HG03175 (cell line): Measurements from ENCODE around the gene TLE2.
"Not testable (repeated sequence)": the region's sequence is repeated elsewhere in the genome, so short reads cannot be mapped to it uniquely, and the experiment has no call there.

Experiments used
- ATAC-seq: cut with Tn5 transposase; IDR thresholded peaks from one replicate; pipeline ENCODE4 v1.9.1; 2021; ENCODE audit warnings: mild to moderate bottlenecking, moderate library complexity; ENCODE audit not compliant: unreplicated experiment

TLE2 gene

DNA sequence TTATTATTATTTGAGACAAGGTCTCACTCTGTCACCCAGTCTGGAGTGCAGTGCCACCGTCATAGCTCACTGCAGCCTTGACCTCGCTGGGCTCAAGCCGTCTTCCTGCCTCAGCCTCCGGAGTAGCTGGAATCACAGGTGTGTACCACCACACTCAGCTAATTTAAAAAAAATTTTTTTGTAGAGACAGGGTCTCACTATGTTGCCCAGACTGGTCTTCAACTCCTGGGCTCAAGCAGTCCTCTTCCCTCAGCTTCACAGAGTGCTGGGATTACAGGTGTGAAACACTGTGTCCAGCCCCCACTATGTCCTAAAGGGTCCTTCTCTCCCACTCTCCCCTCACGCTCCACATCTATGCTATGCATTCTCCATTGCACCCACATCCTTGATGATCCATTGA is 9.1 kb upstream of the TLE2 start:
- no peak for ATAC-seq

DNA sequence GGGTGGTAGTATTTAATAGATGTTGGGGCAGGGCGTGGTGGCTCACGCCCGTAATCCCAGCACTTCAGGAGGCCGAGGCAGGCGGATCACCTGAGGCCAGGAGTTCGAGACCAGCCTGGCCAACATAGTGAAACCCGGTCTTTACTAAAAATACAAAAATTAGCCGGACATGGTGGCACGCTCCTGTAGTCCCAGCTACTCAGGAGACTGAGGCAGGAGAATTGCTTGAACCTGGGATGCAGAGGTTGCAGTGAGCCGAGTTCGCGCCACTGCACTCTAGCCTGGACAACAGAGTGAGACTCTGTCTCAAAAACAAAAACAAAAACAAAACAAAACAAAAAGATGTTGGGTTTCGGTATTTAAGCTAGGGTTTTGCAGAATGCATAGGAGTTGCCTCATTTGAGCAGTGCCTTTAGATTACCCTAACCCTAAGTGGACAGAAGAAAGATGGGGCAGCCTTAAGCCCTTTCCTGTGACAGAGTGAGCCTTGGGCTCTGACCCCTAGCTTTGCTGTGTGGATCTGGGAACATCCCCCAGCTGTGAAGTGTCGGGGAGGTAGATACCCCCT is 8.0 kb upstream of the TLE2 start:
- not testable (repeated sequence) for ATAC-seq

DNA sequence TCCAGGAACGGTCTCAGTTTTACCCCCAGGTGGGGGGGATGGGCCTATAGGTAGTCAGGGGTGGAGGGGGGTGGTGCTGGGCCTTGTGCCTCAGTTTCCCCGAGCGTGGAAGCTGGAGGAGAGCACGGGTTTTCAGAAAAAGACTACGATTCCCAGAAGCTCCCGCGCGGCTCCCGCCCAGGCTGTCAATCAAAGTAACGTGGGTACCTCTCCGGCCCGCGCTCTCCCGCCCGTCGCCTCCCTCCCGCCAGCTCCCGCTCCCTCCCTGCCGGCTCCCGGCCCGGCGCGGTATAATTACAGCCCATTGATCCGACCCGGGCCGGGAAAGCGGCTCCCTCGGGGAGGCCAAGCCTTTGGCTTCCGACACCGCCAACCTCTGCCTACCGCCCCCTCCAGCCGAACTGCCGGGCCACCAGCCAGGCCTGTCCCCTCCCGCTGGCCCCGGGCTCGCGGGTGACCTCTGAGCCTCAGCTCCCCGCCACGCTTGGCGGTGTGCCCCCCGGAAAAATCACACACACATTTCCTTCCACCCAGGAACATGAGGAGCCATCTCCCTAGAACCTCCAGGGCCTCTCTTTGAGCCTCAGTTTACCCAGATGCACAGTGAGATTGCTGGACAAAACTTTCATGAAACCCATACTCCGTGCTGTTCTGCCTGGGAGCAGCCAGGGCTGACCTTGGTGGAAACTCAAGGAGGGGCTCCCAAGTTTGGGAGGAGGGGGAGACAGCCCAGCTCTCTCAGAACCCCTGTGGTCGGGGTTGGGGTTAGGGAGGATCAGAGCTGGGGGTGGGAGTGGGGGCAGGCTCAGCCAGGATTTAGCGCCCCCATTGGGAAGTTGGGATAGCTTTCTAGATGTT is 7.3 kb upstream of the TLE2 start:
- peak; percentile 52 for ATAC-seq

DNA sequence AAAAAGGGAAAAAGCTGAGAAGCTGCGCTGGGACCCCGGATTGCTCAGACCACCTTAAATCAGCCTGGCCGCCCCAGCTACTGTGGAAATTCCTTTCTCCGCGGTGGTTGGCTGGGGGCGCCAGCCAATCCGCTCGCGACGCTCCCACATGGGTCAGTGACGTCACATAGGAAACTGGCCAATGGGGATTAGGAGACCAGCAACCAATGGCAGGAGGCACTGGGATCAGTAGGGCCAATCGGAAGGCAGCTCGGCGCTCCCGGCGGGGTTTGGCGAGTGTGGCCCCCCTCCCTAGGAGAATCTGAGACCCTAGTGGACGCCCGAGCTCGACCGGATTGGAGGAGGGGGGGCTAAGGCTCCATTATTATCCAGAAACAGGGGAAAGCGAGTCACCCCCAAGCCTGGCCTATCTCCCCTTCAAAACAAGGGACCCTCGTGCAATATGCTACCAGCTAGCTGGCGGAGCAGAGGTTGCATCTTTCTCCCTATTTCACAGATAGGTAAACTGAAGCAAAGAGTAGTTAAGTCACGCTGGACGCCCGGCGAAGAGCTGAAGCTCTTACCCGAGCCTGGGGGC is 6.5 kb upstream of the TLE2 start:
- peak; percentile 88 for ATAC-seq

DNA sequence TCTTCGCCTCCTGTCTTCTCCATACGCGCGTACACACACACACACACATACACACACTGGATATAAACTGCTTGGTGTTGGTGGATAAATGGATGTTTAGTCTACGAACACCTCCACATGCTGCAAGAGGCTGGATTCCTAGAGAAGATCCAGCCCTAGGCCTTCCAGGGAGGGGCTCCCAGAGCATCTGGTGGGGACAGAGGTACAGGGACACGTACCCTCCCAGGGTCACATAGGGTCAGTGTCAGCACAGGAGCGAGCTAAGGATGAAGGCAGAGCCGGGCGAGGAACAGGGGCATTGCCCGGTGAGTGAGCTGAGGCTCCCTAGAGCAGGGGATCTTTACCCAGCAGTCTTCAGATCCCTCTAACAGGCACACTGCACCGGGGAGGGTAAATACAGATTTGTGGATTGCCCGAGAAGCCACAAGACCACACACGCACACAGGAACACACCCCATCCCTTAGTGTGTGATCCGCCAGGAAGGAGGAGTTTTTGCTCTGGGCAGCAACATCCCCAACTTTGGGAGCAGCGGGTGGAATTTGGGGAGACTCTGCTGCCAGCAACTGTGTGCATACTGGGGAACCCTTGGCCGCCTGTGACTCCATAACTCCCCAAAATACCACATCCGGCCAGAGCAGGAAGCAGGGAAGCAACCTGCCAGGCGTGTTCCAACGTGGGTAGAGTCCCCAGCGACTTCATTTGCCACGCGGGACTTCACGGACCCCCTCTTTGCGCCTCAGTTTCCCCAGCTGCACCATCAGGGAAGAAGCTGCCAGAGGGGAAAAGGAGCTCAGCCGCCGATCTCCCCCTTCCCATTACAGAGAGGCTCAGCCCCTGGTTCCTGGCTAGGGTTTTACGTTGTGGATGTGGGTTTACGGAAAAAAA is 5.8 kb upstream of the TLE2 start:
- ATAC-seq = no peak

DNA sequence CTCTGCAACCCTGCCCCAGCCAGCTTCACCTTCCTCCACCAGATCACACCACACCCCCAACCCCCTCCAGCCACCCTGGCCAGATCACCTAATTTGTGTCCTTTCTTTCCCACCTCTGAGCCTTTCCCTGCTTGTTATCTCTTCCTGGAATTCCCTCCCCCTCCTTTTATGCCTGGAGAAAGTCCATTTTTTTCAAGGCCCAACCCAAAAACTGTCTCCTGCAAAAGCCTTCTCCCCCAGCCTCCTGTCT is 5.3 kb upstream of the TLE2 start:
- no peak for ATAC-seq

DNA sequence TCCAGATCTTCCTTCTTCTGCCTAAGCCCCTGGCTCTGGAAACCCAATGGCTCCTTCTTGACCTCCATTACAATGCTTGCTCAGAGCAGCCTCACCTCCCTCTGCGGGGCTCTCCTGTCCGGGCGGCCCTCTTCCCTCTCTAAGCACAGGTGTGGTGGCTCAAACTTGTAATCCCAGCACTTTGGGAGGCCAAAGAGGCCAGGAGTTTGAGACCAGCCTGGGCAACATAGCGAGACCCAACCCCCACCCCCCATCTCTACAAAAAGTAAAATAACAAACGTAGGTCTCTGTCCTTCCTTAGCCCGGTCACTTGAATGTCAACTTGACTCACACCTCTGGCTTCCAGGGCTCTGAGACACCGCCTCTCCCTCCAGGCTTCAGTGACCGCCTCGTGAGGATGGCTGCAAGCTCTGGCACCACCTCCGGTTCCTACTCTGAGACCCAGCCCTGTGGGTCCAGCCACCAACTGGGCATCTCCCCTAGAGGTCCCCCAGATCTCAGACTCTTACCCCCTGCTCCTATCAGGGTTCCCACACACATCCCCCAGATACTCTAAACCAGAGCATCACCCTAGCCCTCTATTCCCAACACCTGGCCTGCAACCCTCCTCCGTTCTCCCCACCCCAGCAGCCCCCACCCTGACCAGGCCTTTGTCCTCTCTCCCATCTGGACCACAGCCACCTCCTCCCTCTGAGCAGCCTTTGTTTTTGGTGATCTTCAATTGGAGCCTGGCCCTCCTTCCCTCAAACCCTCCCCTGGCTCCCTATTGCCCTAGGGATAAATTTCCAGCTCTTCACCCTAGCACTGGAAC is 4.7 kb upstream of the TLE2 start:
- ATAC-seq = no peak

DNA sequence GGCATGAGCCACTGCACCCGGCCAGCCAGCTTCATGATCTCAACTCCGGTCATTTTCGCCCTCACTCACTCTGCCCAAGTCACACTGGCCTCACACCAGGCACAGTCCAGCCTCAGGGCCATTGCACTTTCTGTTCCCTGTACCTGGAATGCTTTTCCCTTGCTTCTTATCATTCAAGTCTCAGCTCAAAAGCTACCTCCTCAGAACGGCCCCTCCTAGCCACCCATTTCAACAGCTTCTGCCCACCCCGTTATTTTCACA is 2.5 kb upstream of the TLE2 start:
- no peak for ATAC-seq

DNA sequence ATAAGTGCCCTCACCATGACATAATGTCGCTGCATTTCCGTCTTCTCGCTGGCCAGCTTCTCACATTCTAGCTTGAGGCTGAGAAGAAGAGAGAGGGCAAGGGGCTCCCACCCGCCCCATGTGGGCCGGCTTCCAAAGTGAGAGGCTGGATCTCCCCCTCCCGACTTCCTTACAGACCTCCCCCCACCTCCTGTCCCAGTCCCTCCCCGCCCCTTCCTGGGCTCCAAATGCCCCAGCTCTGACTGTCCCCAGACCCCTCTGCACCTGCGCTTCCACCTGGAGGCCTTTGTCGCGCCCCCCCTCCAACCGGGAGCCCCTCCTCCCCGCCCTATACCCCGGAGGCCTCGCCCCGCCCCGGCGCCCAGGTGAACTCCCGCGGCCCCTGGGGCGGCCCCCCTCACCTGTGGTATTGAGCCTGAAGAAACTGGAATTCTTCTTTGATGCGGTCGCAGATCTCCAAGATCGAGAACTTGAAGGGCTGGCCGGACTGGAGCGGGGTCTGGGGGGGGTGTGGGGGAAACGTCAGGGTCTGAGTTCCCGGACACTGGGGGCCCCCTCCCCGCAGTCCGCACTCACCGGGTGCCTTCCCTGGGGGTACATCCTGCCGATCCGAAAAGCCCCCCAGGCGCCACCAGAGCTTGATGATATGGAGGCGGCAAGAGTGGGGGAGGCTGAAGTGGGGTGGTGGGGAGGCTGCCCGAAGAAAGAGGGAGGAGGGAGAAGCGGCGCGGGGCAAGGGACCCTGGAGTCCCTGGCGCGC is 595 bp downstream of the TLE2 start:
- no peak for ATAC-seq

DNA sequence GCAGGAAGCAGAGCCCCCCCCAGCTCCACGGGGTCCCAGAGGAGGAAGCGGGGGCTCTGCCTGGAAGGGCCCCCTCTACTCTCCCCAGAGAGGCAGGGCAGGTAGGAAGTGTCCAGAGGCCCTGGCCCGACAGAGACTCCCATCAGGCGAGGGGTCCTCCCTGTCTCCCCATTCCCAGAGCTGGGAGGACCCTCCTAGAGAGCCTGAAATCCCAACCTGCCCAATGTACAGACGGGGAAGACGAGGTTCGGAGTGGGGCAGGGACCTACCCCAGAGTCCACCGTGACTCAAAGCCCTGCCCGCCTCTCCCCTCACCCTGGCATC is 1.1 kb downstream of the TLE2 start:
- ATAC-seq = no peak

DNA sequence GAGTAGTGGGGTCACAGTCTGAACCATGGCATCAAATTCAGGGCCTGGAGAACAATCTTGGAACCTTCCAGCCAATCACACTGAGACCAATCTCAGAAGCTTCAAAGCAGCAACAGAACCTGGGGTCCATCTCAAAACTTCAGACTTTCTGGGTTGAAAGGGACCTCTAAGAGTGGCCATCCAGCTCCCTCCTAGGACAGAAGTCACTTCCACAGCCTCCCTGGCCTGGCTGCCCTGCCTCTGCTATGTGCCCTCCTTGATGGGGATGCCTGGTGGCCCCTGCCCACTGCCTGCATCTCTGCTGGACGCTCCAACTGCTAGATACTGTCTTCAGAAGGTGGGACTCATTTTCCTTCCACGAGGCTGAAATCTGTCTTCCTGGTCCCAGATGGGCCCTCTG is 1.8 kb downstream of the TLE2 start:
- ATAC-seq = no peak

DNA sequence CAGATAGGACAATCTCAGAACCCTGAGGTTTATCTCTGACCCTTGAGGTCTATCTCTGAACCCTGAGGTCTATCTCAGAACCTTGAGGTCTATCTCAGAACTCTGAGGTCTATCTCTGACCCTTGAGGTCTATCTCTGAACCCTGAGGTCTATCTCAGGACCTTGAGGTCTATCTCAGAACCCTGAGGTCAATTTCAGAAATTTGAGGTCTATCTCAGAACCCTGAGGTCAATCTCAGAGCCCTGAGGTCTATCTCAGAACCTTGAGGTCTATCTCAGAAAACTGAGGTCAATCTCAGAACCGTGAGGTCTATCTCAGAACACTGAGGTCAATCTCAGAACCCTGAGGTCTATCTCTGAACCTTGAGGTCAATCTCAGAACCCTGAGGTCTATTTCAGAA is 2.3 kb downstream of the TLE2 start:
- ATAC-seq = no peak

DNA sequence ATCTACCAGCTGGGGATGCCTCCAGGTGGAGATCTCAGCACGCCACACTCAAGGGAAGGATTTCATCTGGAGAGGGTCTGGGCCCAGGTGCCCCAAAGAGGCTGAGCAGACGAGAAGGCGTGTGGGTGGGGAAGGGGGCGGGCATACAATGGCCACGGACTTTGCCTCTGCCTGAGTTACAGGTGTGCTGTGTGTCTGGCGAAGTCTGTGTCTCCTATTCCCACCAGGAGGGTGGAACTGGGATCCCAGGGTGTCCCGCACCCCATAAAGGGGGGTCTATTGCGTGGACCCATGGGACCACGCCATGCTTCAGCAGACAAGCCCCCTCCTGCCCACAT is 3.6 kb downstream of the TLE2 start:
- no peak for ATAC-seq

DNA sequence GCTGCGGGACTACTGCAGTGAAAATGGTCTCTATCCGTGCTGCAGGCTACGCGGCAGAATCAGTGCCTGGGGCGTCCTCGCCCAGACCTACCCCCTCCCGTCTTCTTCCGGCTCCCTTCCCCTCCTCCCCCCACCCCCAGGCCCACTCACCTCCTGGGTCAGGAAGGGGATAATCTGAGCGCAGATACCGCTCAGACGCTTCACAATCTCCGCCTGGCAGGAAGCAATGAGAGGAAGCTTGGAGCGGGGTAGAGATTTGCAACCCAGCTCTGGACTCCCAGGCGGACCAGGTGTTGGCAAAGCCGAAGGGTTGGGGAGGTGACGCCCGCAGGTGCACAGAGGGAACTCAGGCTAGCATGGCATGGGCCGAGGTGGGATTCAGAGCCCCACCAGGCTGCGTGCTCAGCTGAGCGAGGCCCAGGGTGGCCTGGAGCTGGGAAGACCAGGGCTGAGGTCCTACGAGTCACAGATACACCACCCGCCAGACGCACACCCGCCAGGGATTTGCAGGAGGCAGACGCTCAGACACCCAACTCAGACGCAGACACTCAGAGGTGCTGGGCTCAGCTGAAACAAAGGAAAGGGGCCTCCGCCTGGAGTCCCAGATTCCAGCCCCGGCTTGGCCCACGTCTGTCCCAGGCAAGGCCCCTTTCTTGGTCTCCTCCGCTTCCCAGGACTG is 4.1 kb downstream of the TLE2 start:
- no peak for ATAC-seq

DNA sequence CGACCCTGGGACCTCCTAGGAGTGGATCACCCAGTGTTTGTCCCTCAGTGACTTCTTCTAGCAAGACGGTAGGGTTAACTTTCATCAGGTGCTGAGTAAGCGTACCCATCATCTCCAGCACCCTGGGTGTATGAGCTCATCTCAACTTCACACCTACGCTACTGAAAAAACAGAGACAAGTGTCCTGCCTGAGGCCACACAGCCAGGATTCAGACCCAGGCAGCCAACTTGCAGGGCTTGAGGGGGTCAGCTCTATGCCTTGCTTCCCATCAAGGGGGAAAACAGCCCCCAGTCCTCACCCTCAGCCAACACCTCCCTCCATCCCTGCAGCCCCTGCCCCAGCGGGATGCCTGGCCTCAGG is 4.6 kb downstream of the TLE2 start:
- ATAC-seq = no peak

DNA sequence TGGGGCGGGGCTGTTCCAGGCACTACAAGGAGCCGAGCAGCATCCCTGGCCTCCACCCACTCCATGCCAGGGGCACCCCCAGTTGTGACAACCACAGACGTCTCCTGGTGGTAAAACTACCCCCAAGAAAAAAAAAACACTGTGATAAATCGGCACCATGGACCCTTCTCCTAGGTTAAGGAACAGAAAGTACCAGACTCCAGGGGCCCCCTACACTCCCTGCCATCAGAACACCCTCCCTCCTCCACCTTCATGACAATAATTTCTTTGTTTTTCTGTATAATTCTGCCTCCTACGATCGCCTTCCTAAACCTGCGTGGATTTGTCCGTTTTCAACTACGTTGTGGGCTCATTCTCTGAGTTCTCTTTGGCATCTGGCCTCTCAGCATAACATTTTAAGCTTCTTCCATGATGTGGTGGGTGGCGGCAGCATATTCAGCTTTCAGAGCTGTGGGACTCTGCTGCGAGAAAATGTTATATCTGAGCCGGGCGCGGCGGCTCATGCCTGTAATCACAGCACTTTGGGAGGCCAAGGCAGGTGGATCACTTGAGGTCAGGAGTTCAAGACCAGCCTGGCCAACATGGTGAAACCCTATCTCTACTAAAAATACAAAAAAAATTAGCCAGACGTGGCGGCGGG is 8.6 kb downstream of the TLE2 start:
- no peak for ATAC-seq

DNA sequence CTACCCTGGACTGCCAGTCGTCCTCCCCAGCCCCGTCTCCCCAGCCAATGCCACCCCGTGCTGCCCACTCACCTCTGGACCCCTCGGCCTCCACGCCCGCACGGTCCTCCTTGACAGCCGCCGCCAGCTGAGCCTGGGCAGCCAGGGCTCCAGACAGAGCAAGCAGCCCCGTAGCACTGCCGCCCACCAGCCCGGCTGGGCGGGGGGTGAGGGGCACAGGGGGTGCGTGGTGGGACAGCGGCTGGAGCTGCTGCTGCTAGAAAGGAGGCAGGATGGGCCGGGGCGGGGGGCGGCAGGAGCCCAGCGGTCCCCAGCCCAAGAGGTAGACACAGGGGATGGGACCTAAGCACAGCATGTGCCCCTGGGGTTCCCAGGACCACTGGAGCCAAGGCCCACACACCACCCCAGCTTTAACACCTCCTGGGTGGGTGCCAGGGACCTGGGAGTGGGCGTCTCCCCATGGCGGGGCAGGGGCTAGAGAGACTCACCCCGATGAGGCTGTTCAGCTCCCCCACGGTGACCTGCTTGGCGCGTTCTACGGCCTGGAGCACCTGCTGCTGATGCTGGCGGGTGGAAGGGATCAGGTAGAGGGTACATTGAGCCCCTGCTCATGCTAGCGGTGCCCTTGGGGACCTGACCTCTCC is 9.7 kb downstream of the TLE2 start:
- ATAC-seq = no peak

DNA sequence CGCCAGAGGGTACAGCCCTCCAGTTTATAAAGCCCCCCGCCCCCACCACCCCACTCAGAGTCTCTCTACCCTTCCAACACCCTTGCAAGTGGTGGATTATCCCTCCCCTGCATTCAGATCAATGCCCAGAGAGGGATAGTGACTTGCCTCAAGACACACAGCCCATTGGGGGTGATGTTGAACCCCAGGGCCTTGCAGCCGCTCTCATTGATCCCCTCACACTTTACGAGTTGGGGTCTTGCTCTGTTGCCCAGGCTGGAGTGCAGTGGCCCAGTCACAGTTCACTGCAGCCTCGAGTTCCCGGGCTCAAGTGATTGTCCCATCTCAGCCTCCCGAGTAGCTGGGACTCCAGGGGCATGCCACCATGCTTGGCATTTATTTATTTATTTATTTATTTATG is 11.2 kb downstream of the TLE2 start:
- ATAC-seq = no peak
